Measurements from ENCODE around the gene COPG2.

Gene COPG2

GRCh38 chr7:130650611-130651120 is 17.9 kb downstream of the COPG2 start:
- DNase-seq (ENCODE audit: low spot score), result no peak
- TF ChIP-seq CTCF (IDR thresholded peaks at IDR 0.05; ENCODE audit: extremely low read depth, missing control alignments), result no peak

GRCh38 chr7:130649004-130649790 is 19.4 kb downstream of the COPG2 start:
- no peak for TF ChIP-seq CTCF (IDR thresholded peaks at IDR 0.05; ENCODE audit: extremely low read depth, missing control alignments)
- peak; percentile 49 for DNase-seq (ENCODE audit: low spot score)

GRCh38 chr7:130648580-130648979 is 20.0 kb downstream of the COPG2 start:
- TF ChIP-seq CTCF (IDR thresholded peaks at IDR 0.05; ENCODE audit: extremely low read depth, missing control alignments), result no peak
- DNase-seq (ENCODE audit: low spot score), result peak; percentile 16

- TF ChIP-seq CTCF (IDR thresholded peaks at IDR 0.05; ENCODE audit: extremely low read depth, missing control alignments), result no peak
- DNase-seq (ENCODE audit: low spot score), result no peak
Measured at GRCh38 chr7:130642383-130642782, 26.2 kb downstream of the COPG2 start.

GRCh38 chr7:130641497-130641896 is 27.1 kb downstream of the COPG2 start:
- no peak for DNase-seq (ENCODE audit: low spot score)
- no peak for TF ChIP-seq CTCF (IDR thresholded peaks at IDR 0.05; ENCODE audit: extremely low read depth, missing control alignments)

GRCh38 chr7:130641040-130641439 is 27.5 kb downstream of the COPG2 start:
- no peak for TF ChIP-seq CTCF (IDR thresholded peaks at IDR 0.05; ENCODE audit: extremely low read depth, missing control alignments)
- DNase-seq (ENCODE audit: low spot score), result no peak

- TF ChIP-seq CTCF (IDR thresholded peaks at IDR 0.05; ENCODE audit: extremely low read depth, missing control alignments), result no peak
- no peak for DNase-seq (ENCODE audit: low spot score)
Measured at GRCh38 chr7:130639388-130639787, 29.2 kb downstream of the COPG2 start.

Data from GM20000 (cell line).